SH-SY5Y (cell line): ENCODE results near the gene EXOC2.

Experiments used
- GATA2 ChIP-seq: IDR thresholded peaks from 2 replicates; pipeline ENCODE4 v1.6.1; 2011; ENCODE audit warnings: mild to moderate bottlenecking, low read depth, low read length
- GATA3 ChIP-seq: IDR thresholded peaks from 2 replicates; pipeline ENCODE4 v1.6.1; 2011; ENCODE audit warnings: low read depth, mild to moderate bottlenecking, low read length, moderate library complexity

The EXOC2 gene

GRCh38 chr6:570825-571224 lies 122.1 kb downstream of the EXOC2 start:
- TF ChIP-seq GATA2 (no peak), GATA3 (no peak)

GRCh38 chr6:568954-569523 lies 123.9 kb downstream of the EXOC2 start:
- TF ChIP-seq GATA3 (no peak), GATA2 (no peak)

- TF ChIP-seq GATA2 (no peak), GATA3 (no peak)
Observed at GRCh38 chr6:568085-568484, 124.9 kb downstream of the EXOC2 start.

GRCh38 chr6:563863-564262 lies 129.1 kb downstream of the EXOC2 start:
- TF ChIP-seq GATA2 (no peak), GATA3 (no peak)

GRCh38 chr6:562052-562676 lies 130.8 kb downstream of the EXOC2 start:
- TF ChIP-seq GATA3: no peak
- TF ChIP-seq GATA2: no peak

GRCh38 chr6:558959-559358 lies 134.0 kb downstream of the EXOC2 start:
- no peak for TF ChIP-seq GATA2
- TF ChIP-seq GATA3: no peak

GRCh38 chr6:558089-558488 lies 134.8 kb downstream of the EXOC2 start:
- no peak for TF ChIP-seq GATA3
- no peak for TF ChIP-seq GATA2

GRCh38 chr6:551829-552350 lies 141.0 kb downstream of the EXOC2 start:
- no peak for TF ChIP-seq GATA3
- no peak for TF ChIP-seq GATA2

GRCh38 chr6:551405-551804 lies 141.5 kb downstream of the EXOC2 start:
- no peak for TF ChIP-seq GATA2
- TF ChIP-seq GATA3: no peak

- TF ChIP-seq GATA3 (no peak), GATA2 (no peak)
Observed at GRCh38 chr6:549906-550305, 143.0 kb downstream of the EXOC2 start.

- no peak for TF ChIP-seq GATA2
- no peak for TF ChIP-seq GATA3
Observed at GRCh38 chr6:548517-548916, 144.4 kb downstream of the EXOC2 start.

GRCh38 chr6:548091-548490 lies 144.8 kb downstream of the EXOC2 start:
- TF ChIP-seq GATA2: no peak
- TF ChIP-seq GATA3: no peak

- TF ChIP-seq GATA2 (no peak), GATA3 (no peak)
Observed at GRCh38 chr6:540490-540889, 152.4 kb downstream of the EXOC2 start.

- TF ChIP-seq GATA3: no peak
- no peak for TF ChIP-seq GATA2
Observed at GRCh38 chr6:537114-537513, 155.8 kb downstream of the EXOC2 start.

GRCh38 chr6:530425-530824 lies 162.5 kb downstream of the EXOC2 start:
- TF ChIP-seq GATA3 (no peak), GATA2 (no peak)

GRCh38 chr6:528989-529388 lies 163.9 kb downstream of the EXOC2 start:
- TF ChIP-seq GATA2: no peak
- no peak for TF ChIP-seq GATA3
